ENCODE data around the gene PROCA1. TPM values are rescaled to one million over a fixed set of nuclear protein-coding genes. Genes with fewer than 3 reads are reported as not detected.
"Not testable (repeated sequence)": the region's sequence is repeated elsewhere in the genome, so short reads cannot be mapped to it uniquely, and the experiment has no call there.

PROCA1 gene
- total RNA-seq, 1 donor: 0.36 TPM

DNA sequence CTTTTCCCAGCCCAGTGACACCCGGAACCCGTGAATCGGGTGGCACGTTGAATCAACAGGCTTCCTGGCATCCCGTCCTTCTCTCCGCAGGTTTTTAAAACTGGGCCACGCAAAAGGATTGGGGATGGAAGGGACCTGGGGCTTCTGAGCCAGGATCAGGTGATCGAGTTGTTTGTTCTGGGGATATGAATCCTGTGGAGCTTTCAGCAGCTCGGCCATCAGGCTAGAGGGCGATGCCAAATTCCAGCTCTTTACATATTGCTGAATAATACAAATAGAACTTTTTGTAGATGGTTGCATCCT is 49.2 kb downstream of the PROCA1 start:
- Histone ChIP-seq H2AFZ (ENCODE audit: low read length) (peak overlapping the region; percentile 99), H3K9me3 (ENCODE audit: low read depth, low read length) (no peaks in the 10 kb centered on the region), H3K36me3 (ENCODE audit: insufficient read depth, low read length) (peaks cover 11% of the 10 kb centered on the region), H3K4me1 (ENCODE audit: insufficient read depth, low read length) (peaks cover 29% of the 10 kb centered on the region), H3K27me3 (ENCODE audit: insufficient read depth, low read length) (no peaks in the 10 kb centered on the region), H3K4me3 (ENCODE audit: insufficient read depth, low read length) (peak overlapping the region; percentile 91), H3K27ac (ENCODE audit: low read depth, low read length) (peak overlapping the region; percentile 98), H3K4me2 (ENCODE audit: insufficient read depth, low read length) (peak overlapping the region; percentile 93), H4K20me1 (ENCODE audit: insufficient read depth, low read length) (peaks cover 43% of the 10 kb centered on the region), H3K79me2 (ENCODE audit: insufficient read depth, low read length) (peaks cover 86% of the 10 kb centered on the region)
- DNase-seq (ENCODE audit: insufficient read length, low spot score, missing footprints): no peak
- TF ChIP-seq, protein P1, sequence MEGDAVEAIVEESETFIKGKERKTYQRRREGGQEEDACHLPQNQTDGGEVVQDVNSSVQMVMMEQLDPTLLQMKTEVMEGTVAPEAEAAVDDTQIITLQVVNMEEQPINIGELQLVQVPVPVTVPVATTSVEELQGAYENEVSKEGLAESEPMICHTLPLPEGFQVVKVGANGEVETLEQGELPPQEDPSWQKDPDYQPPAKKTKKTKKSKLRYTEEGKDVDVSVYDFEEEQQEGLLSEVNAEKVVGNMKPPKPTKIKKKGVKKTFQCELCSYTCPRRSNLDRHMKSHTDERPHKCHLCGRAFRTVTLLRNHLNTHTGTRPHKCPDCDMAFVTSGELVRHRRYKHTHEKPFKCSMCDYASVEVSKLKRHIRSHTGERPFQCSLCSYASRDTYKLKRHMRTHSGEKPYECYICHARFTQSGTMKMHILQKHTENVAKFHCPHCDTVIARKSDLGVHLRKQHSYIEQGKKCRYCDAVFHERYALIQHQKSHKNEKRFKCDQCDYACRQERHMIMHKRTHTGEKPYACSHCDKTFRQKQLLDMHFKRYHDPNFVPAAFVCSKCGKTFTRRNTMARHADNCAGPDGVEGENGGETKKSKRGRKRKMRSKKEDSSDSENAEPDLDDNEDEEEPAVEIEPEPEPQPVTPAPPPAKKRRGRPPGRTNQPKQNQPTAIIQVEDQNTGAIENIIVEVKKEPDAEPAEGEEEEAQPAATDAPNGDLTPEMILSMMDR (IDR thresholded peaks at IDR 0.05; ENCODE audit: extremely low read depth, low read depth, low read length): no peak

- H2AFZ ChIP-seq (ENCODE audit: low read length): peak within 1 kb of the TSS; percentile 99
- peak within 1 kb of the TSS; percentile 98 for H3K27ac ChIP-seq (ENCODE audit: low read depth, low read length)
- H4K20me1 ChIP-seq (ENCODE audit: insufficient read depth, low read length): peaks cover 42% of the 10 kb centered on the region
- peak within 1 kb of the TSS; percentile 91 for H3K4me3 ChIP-seq (ENCODE audit: insufficient read depth, low read length)
- H3K27me3 ChIP-seq (ENCODE audit: insufficient read depth, low read length): no peaks in the 10 kb centered on the region
- TF ChIP-seq, protein P1 (IDR thresholded peaks at IDR 0.05; ENCODE audit: extremely low read depth, low read depth, low read length): no peak
- H3K4me2 ChIP-seq (ENCODE audit: insufficient read depth, low read length): peak within 1 kb of the TSS; percentile 93
- peaks cover 89% of the 10 kb centered on the region for H3K79me2 ChIP-seq (ENCODE audit: insufficient read depth, low read length)
- peaks cover 13% of the 10 kb centered on the region for H3K36me3 ChIP-seq (ENCODE audit: insufficient read depth, low read length)
- no peaks in the 10 kb centered on the region for H3K9me3 ChIP-seq (ENCODE audit: low read depth, low read length)
- peak; percentile 99 for DNase-seq (ENCODE audit: insufficient read length, low spot score, missing footprints)
- peaks cover 29% of the 10 kb centered on the region for H3K4me1 ChIP-seq (ENCODE audit: insufficient read depth, low read length)
Measured at GRCh38 chr17:28661635-28662526, 49.8 kb downstream of the PROCA1 start, which contains the start of the genes SDF2 and SUPT6H. TSS of gene SDF2 (minus strand) at chr17:28661906. CDS start at chr17:28661876, 30 bp downstream. TSS of gene SUPT6H (plus strand) at chr17:28662205. CDS start at chr17:28673402, 11,197 bp downstream.

DNA sequence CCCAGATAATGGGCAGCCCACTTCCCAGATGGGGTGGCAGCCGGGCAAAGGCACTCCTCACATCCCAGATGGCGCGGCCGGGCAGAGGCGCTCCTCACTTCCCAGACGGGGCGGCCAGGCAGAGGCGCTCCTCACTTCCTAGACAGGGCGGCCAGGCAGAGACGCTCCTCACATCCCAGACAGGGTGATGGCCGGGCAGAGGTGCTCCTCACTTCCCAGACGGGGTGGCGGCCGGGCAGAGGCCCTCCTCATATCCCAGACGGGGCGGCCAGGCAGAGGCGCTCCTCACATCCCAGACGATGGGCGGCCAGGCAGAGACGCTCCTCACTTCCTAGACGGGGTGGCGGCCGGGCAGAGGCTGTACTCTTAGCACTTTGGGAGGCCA is 52.2 kb downstream of the PROCA1 start:
- H4K20me1 ChIP-seq (ENCODE audit: insufficient read depth, low read length): peaks cover 31% of the 10 kb centered on the region
- not testable (repeated sequence) for H2AFZ ChIP-seq (ENCODE audit: low read length); H3K27me3 ChIP-seq (ENCODE audit: insufficient read depth, low read length); H3K9me3 ChIP-seq (ENCODE audit: low read depth, low read length); H3K27ac ChIP-seq (ENCODE audit: low read depth, low read length); DNase-seq (ENCODE audit: insufficient read length, low spot score, missing footprints); H3K4me3 ChIP-seq (ENCODE audit: insufficient read depth, low read length); H3K4me2 ChIP-seq (ENCODE audit: insufficient read depth, low read length)
- H3K36me3 ChIP-seq (ENCODE audit: insufficient read depth, low read length): peaks cover 21% of the 10 kb centered on the region
- H3K79me2 ChIP-seq (ENCODE audit: insufficient read depth, low read length): peaks cover 84% of the 10 kb centered on the region
- peaks cover 29% of the 10 kb centered on the region for H3K4me1 ChIP-seq (ENCODE audit: insufficient read depth, low read length)

- not testable (repeated sequence) for H3K9me3 ChIP-seq (ENCODE audit: low read depth, low read length); DNase-seq (ENCODE audit: insufficient read length, low spot score, missing footprints); H3K4me3 ChIP-seq (ENCODE audit: insufficient read depth, low read length); H3K27me3 ChIP-seq (ENCODE audit: insufficient read depth, low read length); H3K27ac ChIP-seq (ENCODE audit: low read depth, low read length); H3K4me2 ChIP-seq (ENCODE audit: insufficient read depth, low read length); H2AFZ ChIP-seq (ENCODE audit: low read length)
- Histone ChIP-seq H3K79me2 (ENCODE audit: insufficient read depth, low read length) (peaks cover 83% of the 10 kb centered on the region), H3K36me3 (ENCODE audit: insufficient read depth, low read length) (peaks cover 21% of the 10 kb centered on the region), H4K20me1 (ENCODE audit: insufficient read depth, low read length) (peaks cover 26% of the 10 kb centered on the region), H3K4me1 (ENCODE audit: insufficient read depth, low read length) (peaks cover 29% of the 10 kb centered on the region)
Measured at GRCh38 chr17:28658766-28659496, 52.8 kb downstream of the PROCA1 start.

GRCh38 chr17:28658342-28658741 is 53.3 kb downstream of the PROCA1 start:
- not testable (repeated sequence) for H3K4me2 ChIP-seq (ENCODE audit: insufficient read depth, low read length); H3K27me3 ChIP-seq (ENCODE audit: insufficient read depth, low read length); H3K4me3 ChIP-seq (ENCODE audit: insufficient read depth, low read length); H2AFZ ChIP-seq (ENCODE audit: low read length); DNase-seq (ENCODE audit: insufficient read length, low spot score, missing footprints); H3K9me3 ChIP-seq (ENCODE audit: low read depth, low read length); H3K27ac ChIP-seq (ENCODE audit: low read depth, low read length)
- H3K4me1 ChIP-seq (ENCODE audit: insufficient read depth, low read length): peaks cover 24% of the 10 kb centered on the region
- H3K36me3 ChIP-seq (ENCODE audit: insufficient read depth, low read length): peaks cover 21% of the 10 kb centered on the region
- H4K20me1 ChIP-seq (ENCODE audit: insufficient read depth, low read length): peaks cover 21% of the 10 kb centered on the region
- H3K79me2 ChIP-seq (ENCODE audit: insufficient read depth, low read length): peaks cover 82% of the 10 kb centered on the region

Data from osteoblast (primary cell).